Activated CD4-positive, CD25-positive, alpha-beta regulatory T cell treated with anti-CD3 and anti-CD28 coated beads, Interleukin-2, amount 50 U/mL, for 24 hours (primary cell): ENCODE data around the gene ELP5.

Experiments used
- ATAC-seq, 2 donors: fragments of 150-1000 bp; cut with Tn5 transposase; one replicate each; pipeline ENCODE4 v1.10.0; 2021; ENCODE audit warnings: mild to moderate bottlenecking in 1 of 2, moderate library complexity in 1 of 2

ELP5 gene

GRCh38 chr17:7258731-7259554, 6.9 kb downstream of the ELP5 start:
- no peak for ATAC-seq

- ATAC-seq = no peak
Measured at GRCh38 chr17:7259555-7259889, 7.5 kb downstream of the ELP5 start.

DNA sequence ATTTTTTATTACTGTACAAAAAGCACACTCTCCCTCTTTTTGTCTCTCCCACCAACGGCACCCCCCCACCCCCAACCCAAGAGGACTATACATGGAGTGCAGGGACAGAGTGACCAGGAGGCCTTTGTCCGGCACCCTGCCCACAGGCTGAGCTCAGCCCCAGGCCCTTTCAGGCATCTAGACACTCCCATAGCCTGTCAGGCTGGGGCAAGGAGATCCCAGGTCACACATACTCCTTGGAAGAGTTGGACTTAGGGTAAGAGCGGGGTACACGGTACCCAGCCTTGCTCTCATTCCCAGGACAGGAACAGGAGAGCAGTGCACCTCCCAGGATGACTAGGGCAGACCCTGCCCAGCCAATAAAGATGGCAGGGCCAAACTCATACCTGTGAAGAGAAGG, 8.1 kb downstream of the ELP5 start:
- no peak for ATAC-seq

DNA sequence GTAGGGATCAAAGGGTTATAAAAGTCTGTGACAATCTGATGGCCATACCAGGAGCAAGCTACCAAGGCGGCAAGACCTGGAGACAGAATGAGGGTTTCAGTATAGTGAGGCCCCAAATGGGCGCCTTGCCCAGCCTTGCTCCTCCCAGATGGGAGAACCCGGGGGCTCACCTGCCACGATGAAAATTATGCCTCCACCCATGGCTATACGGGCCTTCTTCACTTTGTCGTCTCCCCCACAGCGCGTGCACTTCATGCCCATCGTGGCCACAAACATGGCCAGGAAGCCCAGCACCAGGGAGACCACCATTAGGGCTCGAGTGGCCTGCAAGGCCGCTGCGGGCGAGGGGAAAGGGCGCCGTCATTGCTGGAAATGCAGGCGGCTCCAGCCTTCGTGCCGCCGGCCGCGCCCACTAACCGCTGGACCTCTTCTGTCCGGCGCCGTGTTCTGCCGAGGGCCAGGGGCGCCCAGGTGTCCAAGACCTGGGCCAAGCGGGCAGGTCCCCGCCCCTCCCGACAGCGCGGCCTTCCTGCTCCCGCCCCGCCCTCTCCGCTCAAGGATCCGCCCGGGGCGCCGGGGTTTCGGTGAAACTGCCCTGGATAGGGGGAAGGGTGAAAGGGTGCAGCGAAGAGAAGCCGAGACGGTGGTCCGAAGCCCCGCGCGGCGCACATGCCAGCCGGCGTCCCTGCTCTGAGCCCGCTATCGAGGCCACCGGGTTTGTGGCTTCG, 8.8 kb downstream of the ELP5 start:
- peak; percentile 42 for ATAC-seq

- peak; percentile 48 to 56 for ATAC-seq
Measured at GRCh38 chr17:7261379-7262191, 9.6 kb downstream of the ELP5 start.

DNA sequence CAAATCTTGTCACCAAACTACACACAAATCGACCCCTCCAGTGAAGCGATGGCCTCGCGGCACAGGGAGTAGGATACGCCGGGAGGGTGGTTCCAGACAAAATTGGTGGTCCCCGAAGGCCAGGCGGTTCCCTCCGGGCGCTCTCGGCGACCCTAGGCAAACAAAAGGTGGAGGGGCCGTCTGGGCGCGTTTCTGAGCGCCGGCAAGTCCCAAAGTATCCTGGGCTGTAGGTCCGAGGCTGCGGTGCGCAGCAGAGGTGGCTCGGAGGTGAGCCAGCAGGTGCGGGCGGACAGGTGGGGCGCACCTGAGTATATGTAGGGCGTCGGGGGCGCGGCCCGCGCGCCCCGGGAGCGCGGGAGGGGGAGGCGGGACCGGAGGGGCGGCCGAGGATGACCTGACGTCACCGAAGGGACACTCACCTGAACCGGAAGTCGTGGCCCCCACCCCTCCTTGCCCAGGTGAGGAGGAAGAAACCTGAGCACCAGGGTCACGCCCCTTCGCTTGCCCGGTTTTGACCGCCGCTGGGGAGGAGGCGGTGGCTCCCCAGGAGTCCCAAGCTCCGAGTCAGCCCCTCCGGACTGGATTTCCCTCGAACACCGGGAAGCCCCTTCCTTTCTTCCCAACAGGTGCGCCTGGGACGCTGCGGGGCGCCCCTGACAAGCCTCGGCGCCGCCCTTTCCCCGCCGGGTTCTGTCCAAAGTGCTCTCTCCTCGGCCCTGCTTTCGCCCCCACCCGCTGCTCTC, 10.3 kb downstream of the ELP5 start, which contains the start of gene CLDN7:
TSS of gene CLDN7 (minus strand) at position 287 of the 743 bp plus-strand sequence. CDS start 435 bp downstream, outside the sequence.
- ATAC-seq = no peak

- ATAC-seq = peak in 1 of 2 donors; percentile 11
Measured at GRCh38 chr17:7262935-7263800, 11.2 kb downstream of the ELP5 start.

DNA sequence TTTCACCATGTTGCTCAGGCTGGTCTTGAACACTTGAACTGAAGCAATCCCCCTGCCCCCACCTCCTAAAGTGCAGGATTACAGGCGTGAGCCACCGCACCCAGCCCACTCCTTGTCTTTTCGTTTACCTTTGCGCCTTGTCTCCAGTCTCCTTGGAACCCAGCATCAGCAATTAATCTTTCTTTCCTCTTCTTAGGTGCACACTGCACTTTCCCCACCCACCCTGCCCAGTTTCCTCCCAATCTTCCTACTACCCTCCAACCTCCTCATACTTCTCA, 11.7 kb downstream of the ELP5 start:
- no peak for ATAC-seq

DNA sequence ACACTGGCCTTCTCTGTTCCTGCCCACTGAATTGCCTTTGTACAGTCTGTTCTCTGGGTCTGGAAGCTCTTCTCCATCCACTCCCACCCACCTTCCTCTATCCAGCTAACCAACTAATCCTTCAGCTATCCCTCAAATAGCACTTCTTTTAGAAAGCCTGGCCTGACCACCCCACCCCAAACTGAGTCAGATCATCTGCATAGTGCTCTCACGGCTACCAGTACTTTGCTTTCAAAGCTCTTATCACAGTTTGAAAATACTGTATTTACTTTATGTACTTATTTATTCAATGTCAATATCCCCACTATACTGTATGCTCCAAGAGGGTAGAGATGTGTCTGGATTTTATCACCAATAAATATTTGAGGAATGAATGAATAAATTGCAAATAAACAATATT, 14.8 kb downstream of the ELP5 start:
- no peak for ATAC-seq

DNA sequence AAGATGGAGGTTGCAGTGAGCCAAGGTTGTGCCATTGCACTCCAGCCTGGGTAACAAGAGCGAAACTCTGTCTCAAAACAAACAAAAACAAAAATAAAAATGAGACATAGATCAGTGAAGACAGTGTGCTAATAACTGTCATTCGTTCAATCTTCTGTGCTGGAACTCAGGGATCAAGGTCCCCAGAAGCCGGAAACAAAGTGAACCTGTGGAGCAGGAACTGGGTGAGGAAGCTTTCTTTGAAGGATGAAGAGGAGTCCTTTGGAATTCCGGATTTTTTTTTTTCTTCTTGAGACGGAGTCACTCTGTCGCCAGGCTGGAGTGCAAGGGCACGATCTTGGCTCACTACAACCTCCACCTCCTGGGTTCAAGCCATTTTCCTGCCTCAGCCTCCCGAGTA, 27.4 kb downstream of the ELP5 start:
- no peak for ATAC-seq

DNA sequence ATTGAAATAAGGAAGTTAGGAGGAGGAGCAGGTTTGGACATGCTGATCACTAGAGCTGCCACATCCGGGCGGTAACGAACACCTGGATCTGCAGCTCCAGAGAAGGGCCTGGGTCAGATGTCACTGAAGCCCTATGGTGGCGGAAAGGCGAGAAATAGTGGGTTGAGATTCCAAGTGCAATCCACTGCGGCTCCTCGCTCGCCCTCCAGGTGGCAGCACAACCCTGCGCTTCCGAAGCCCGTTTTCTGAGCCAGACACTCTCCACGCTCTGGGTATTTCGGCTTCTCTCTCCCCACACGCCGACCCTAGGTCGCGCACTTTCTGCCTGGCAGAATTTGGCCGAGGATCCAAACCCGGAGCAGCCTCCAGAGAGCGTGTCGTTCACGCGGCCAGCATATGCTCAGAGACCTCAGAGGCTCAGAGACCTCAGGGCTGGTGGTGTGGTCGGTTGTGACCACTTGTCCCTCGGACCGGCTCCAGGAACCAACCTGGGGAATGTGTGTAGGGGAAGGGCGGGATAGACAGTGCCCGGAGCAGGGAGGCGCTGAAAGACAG, 28.6 kb downstream of the ELP5 start:
- ATAC-seq = peak; percentile 78 to 85

DNA sequence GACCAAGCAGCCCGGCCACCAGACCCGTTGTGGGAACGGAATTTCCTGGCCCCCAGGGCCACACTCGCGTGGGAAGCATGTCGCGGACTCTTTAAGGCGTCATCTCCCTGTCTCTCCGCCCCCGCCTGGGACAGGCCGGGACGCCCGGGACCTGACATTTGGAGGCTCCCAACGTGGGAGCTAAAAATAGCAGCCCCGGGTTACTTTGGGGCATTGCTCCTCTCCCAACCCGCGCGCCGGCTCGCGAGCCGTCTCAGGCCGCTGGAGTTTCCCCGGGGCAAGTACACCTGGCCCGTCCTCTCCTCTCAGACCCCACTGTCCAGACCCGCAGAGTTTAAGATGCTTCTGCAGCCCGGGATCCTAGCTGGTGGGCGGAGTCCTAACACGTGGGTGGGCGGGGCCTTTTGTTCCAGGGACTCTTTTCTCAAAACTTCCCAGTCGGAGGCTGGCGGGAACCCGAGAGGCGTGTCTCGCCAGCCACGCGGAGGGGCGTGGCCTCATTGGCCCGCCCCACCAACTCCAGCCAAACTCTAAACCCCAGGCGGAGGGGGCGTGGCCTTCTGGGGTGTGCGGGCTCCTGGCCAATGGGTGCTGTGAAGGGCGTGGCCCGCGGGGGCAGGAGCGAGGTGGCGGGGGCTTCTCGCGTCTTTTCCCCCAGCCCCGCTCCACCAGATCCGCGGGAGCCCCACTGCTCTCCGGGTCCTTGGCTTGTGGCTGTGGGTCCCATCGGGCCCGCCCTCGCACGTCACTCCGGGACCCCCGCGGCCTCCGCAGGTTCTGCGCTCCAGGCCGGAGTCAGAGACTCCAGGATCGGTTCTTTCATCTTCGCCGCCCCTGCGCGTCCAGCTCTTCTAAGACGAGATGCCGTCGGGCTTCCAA, 29.3 kb downstream of the ELP5 start, which contains the start of gene SLC2A4:
TSS of gene SLC2A4 (plus strand) at position 645 of the 879 bp plus-strand sequence. CDS start at position 862, 217 bp downstream.
- peak; percentile 75 to 80 for ATAC-seq

DNA sequence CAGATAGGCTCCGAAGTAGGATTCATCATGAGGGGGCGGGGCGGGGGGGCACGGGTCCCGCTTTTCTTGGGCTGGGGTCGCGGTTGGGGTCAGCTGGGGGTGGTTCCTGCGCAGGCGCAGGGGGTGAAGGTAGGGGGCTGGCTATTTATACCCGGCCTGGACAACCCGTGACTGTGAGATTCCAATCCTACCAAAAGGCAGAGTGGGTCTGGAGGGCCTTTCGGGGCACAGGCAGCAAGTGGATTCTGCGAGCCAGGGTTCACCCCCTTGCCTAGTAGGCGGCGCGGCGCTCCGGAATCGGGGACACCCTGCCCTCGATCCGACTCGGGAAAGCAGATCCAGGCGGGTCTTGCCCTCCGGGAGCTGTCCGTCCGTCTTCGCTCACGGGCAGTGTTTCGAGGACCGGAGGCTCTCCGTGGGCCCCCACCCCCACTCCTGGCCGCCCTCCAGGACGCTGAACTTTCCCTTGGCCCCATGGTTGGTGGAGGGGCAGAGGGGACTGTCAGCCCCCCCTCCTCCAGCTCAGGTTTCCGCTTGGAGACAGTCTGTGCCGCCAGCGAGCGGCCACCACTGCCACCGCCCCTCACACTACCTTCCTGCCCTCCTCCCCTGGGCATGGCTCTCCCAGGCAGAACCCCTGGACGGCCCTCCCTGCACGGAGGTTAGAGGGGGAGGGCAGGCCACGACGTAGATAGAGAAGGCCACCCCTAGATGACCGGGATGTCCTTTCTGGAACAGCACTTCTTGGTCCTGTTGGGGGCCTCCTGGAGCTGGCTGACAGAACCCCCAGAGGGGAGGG, 30.1 kb downstream of the ELP5 start:
- ATAC-seq = no peak

- ATAC-seq = no peak
Measured at GRCh38 chr17:7282752-7283321, 30.8 kb downstream of the ELP5 start.

- no peak for ATAC-seq
Measured at GRCh38 chr17:7283471-7284216, 31.6 kb downstream of the ELP5 start.

DNA sequence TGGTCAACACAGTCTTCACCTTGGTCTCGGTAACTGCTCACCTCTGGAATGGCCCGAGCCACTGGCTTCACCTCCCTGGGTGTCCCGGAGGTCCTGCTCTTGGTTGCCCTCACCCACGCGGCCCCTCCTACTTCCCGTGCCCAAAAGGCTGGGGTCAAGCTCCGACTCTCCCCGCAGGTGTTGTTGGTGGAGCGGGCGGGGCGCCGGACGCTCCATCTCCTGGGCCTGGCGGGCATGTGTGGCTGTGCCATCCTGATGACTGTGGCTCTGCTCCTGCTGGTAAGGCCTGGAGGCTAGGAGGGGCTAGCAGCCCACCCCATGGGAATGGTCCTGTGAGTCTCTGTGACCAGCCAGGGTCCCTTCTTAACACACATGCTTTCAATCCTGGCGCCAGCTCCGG, 32.9 kb downstream of the ELP5 start:
- ATAC-seq = no peak

GRCh38 chr17:7285679-7286078, 33.7 kb downstream of the ELP5 start:
- ATAC-seq = no peak
